Measurements from ENCODE around the gene TACC2. TPM values are rescaled to one million over a fixed set of nuclear protein-coding genes. Genes with fewer than 3 reads are reported as not detected.

Gene TACC2
- total RNA-seq, 4 donors from 2014 or later: 206 to 606 (median 261) TPM

GRCh38 chr10:122237331-122237990 lies 248.5 kb downstream of the TACC2 start:
- Histone ChIP-seq H3K27me3 (no peaks in the 10 kb centered on the region), H3K4me3 (no peak overlapping the region), H3K4me1 (peaks cover 4% of the 10 kb centered on the region), H3K36me3 (peaks cover 77% of the 10 kb centered on the region), H3K27ac (no peak overlapping the region), H3K9me3 (no peaks in the 10 kb centered on the region)
- TF ChIP-seq CTCF (IDR thresholded peaks at IDR 0.05): no peak
- no peak for TF ChIP-seq EP300 (IDR thresholded peaks at IDR 0.05)
- no peak for TF ChIP-seq POLR2AphosphoS5 (IDR thresholded peaks at IDR 0.05)
- no peak for TF ChIP-seq POLR2A (IDR thresholded peaks at IDR 0.05)
- 87% methylated on average over 17 of the region's 17 CpGs for WGBS
- no peak for DNase-seq (ENCODE audit: low spot score in 2 of 2)

GRCh38 chr10:122239578-122240257 lies 250.8 kb downstream of the TACC2 start:
- Histone ChIP-seq H3K4me1 (peaks cover 4% of the 10 kb centered on the region), H3K27me3 (no peaks in the 10 kb centered on the region), H3K27ac (no peak overlapping the region), H3K36me3 (peaks cover 74% of the 10 kb centered on the region), H3K9me3 (no peaks in the 10 kb centered on the region), H3K4me3 (no peak overlapping the region)
- TF ChIP-seq POLR2AphosphoS5 (IDR thresholded peaks at IDR 0.05) (no peak), CTCF (IDR thresholded peaks at IDR 0.05) (no peak), POLR2A (IDR thresholded peaks at IDR 0.05) (no peak), EP300 (IDR thresholded peaks at IDR 0.05) (no peak)
- WGBS: 74% methylated on average over 10 of the region's 10 CpGs
- DNase-seq (ENCODE audit: low spot score in 2 of 2): no peak

- no peak for DNase-seq (ENCODE audit: low spot score in 2 of 2)
- H3K27ac ChIP-seq: no peak overlapping the region
- no peak for TF ChIP-seq EP300 (IDR thresholded peaks at IDR 0.05)
- H3K9me3 ChIP-seq: no peaks in the 10 kb centered on the region
- no peak overlapping the region for H3K4me3 ChIP-seq
- peaks cover 79% of the 10 kb centered on the region for H3K36me3 ChIP-seq
- H3K27me3 ChIP-seq: no peaks in the 10 kb centered on the region
- 93% methylated on average over 6 of the region's 6 CpGs for WGBS
- H3K4me1 ChIP-seq: peaks cover 4% of the 10 kb centered on the region
These were observed 251.4 kb downstream of the TACC2 start for GRCh38 chr10:122240401-122240800.

- Histone ChIP-seq H3K4me1 (peaks cover 4% of the 10 kb centered on the region), H3K27me3 (no peaks in the 10 kb centered on the region), H3K36me3 (peaks cover 75% of the 10 kb centered on the region), H3K9me3 (no peaks in the 10 kb centered on the region), H3K4me3 (no peak overlapping the region), H3K27ac (no peak overlapping the region)
- TF ChIP-seq EP300 (IDR thresholded peaks at IDR 0.05) (no peak), POLR2A (IDR thresholded peaks at IDR 0.05) (no peak), CTCF (IDR thresholded peaks at IDR 0.05) (no peak), POLR2AphosphoS5 (IDR thresholded peaks at IDR 0.05) (no peak)
- WGBS: 93% methylated on average over 7 of the region's 8 CpGs
- DNase-seq (ENCODE audit: low spot score in 2 of 2): no peak
These were observed 252.9 kb downstream of the TACC2 start for GRCh38 chr10:122241836-122242235.

- Histone ChIP-seq H3K9me3 (no peaks in the 10 kb centered on the region), H3K4me1 (peaks cover 4% of the 10 kb centered on the region), H3K27ac (no peak overlapping the region), H3K4me3 (no peak overlapping the region), H3K27me3 (no peaks in the 10 kb centered on the region), H3K36me3 (peaks cover 71% of the 10 kb centered on the region)
- WGBS: 64% methylated on average over 2 of the region's 2 CpGs
- TF ChIP-seq POLR2AphosphoS5 (IDR thresholded peaks at IDR 0.05) (peak in 1 of 3 donors; percentile 19), POLR2A (IDR thresholded peaks at IDR 0.05) (no peak)
- DNase-seq (ENCODE audit: low spot score in 2 of 2): no peak
These were observed 254.6 kb downstream of the TACC2 start for GRCh38 chr10:122243550-122243949.

Measured in suprapubic skin (tissue), 4 donors.